Vagina (tissue), 2 donors: Measurements from ENCODE around the gene IL32. TPM values are rescaled to one million over a fixed set of nuclear protein-coding genes. Genes with fewer than 3 reads are reported as not detected.
"Not testable (repeated sequence)": the region's sequence is repeated elsewhere in the genome, so short reads cannot be mapped to it uniquely, and the experiment has no call there.

Experiments
- DNase-seq, 2 donors: peaks; one replicate each; pipeline ENCODE4 v3.0.0-alpha.2; 2017; ENCODE audit errors: extremely low spot score in 2 of 2
- H3K27ac ChIP-seq: fragments of 200-600 bp; sonication (generic); one replicate; pipeline ENCODE4 v1.5.1; 2019
- H3K27me3 ChIP-seq: fragments of 200-600 bp; sonication (generic); one replicate; pipeline ENCODE4 v1.5.1; 2019
- H3K36me3 ChIP-seq, 2 donors: fragments of 200-600 bp; sonication (generic); one replicate each; pipeline ENCODE4 v1.5.1; 2017 to 2019
- H3K4me1 ChIP-seq: fragments of 200-600 bp; sonication (generic); one replicate; pipeline ENCODE4 v1.5.1; 2019
- H3K4me3 ChIP-seq, 2 donors: fragments of 200-600 bp; sonication (generic); 1 replicate in 1 of 2; 2 replicates in 1 of 2; pipeline ENCODE4 v1.5.1; 2016 to 2019
- H3K9me3 ChIP-seq: fragments of 200-600 bp; sonication (generic); one replicate; pipeline ENCODE4 v1.5.1; 2019
- POLR2A ChIP-seq, 2 donors: fragments of 450-650 bp; IDR thresholded peaks; one replicate each; pipeline ENCODE4 v1.6.1; 2017; ENCODE audit warnings: antibody characterized with exemption in 2 of 2, mild to moderate bottlenecking in 2 of 2, moderate library complexity in 2 of 2
- POLR2AphosphoS5 ChIP-seq, 2 donors: sonication (generic); formaldehyde crosslinking; IDR thresholded peaks; one replicate each; pipeline ENCODE4 v1.9.0; 2017; ENCODE audit warnings: antibody characterized with exemption in 2 of 2, mild to moderate bottlenecking in 2 of 2, low read depth in 1 of 2; ENCODE audit not compliant: insufficient read depth in 1 of 2
- intact Hi-C: fragments of 100-400 bp; cut with DNase I; formaldehyde crosslinking; loops from one replicate; pipeline ENCODE4 v1.15.1; 2023
- total RNA-seq: library from RNA; depleted of rRNA; stranded (reverse); fragments of >200 nt; gene quantifications from one replicate; pipeline ENCODE4 v1.2.3, GENCODE V29; 2016
- TF ChIP-seq, protein P1 (sequence below), 3 experiments: fragments of 450-650 bp in 2 of 3; fragments of 200-600 bp in 1 of 3; sonication (generic) in 1 of 3; IDR thresholded peaks; one replicate each; pipeline ENCODE4 v1.5.1; 2017 to 2019; ENCODE audit warnings: antibody characterized with exemption in 3 of 3, mild to moderate bottlenecking in 2 of 3, moderate library complexity in 2 of 3

The IL32 gene
- total RNA-seq, 1 donor from 2014 or later = 13.0 TPM

- TF ChIP-seq, protein P1, sequence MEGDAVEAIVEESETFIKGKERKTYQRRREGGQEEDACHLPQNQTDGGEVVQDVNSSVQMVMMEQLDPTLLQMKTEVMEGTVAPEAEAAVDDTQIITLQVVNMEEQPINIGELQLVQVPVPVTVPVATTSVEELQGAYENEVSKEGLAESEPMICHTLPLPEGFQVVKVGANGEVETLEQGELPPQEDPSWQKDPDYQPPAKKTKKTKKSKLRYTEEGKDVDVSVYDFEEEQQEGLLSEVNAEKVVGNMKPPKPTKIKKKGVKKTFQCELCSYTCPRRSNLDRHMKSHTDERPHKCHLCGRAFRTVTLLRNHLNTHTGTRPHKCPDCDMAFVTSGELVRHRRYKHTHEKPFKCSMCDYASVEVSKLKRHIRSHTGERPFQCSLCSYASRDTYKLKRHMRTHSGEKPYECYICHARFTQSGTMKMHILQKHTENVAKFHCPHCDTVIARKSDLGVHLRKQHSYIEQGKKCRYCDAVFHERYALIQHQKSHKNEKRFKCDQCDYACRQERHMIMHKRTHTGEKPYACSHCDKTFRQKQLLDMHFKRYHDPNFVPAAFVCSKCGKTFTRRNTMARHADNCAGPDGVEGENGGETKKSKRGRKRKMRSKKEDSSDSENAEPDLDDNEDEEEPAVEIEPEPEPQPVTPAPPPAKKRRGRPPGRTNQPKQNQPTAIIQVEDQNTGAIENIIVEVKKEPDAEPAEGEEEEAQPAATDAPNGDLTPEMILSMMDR (IDR thresholded peaks at IDR 0.05) = no peak
- TF ChIP-seq POLR2AphosphoS5 (IDR thresholded peaks at IDR 0.05; ENCODE audit: insufficient read depth in 1 of 2, low read depth in 1 of 2) = no peak
- TF ChIP-seq POLR2A (IDR thresholded peaks at IDR 0.05) = no peak
- no peaks in the 10 kb centered on the region for H3K9me3 ChIP-seq
- intact Hi-C loops = no loop called here
- H3K4me3 ChIP-seq = no peak overlapping the region
- H3K36me3 ChIP-seq = no peaks in the 10 kb centered on the region
- H3K4me1 ChIP-seq = peaks cover 9% of the 10 kb centered on the region
- no peak for DNase-seq
- peaks cover 14% of the 10 kb centered on the region for H3K27me3 ChIP-seq
- H3K27ac ChIP-seq = no peak overlapping the region
These were observed 13.9 kb upstream of the IL32 start for GRCh38 chr16:3051494-3051893.

GRCh38 chr16:3052571-3053329, 12.7 kb upstream of the IL32 start:
- intact Hi-C loops, H3K27ac ChIP-seq, H3K4me3 ChIP-seq: not testable (repeated sequence)

GRCh38 chr16:3053330-3053710, 12.1 kb upstream of the IL32 start:
- H3K9me3 ChIP-seq, H3K27me3 ChIP-seq, H3K4me1 ChIP-seq, intact Hi-C loops, DNase-seq, H3K27ac ChIP-seq, H3K36me3 ChIP-seq, H3K4me3 ChIP-seq: not testable (repeated sequence)

More at GRCh38 chr16:3052571-3053329, 12.7 kb upstream of the IL32 start:
- not testable (repeated sequence) for H3K9me3 ChIP-seq, H3K27me3 ChIP-seq, DNase-seq, H3K36me3 ChIP-seq, H3K4me1 ChIP-seq

GRCh38 chr16:3054965-3055733, 10.3 kb upstream of the IL32 start:
- Histone ChIP-seq H3K9me3 (no peaks in the 10 kb centered on the region), H3K36me3 (no peaks in the 10 kb centered on the region), H3K27ac (no peak overlapping the region), H3K4me3 (no peak overlapping the region), H3K27me3 (no peaks in the 10 kb centered on the region), H3K4me1 (peaks cover 19% of the 10 kb centered on the region)
- DNase-seq = no peak
- TF ChIP-seq, protein P1 (IDR thresholded peaks at IDR 0.05) = no peak
- TF ChIP-seq POLR2AphosphoS5 (IDR thresholded peaks at IDR 0.05; ENCODE audit: insufficient read depth in 1 of 2, low read depth in 1 of 2) (no peak), POLR2A (IDR thresholded peaks at IDR 0.05) (no peak)
- intact Hi-C loops = loop anchor here (5.0 kb wide), 2 partner anchors 57 to 107 kb away; partner anchors contain the start of gene ZNF205

- intact Hi-C loops = loop anchor here (5.0 kb wide), 2 partner anchors 57 to 107 kb away; partner anchors contain the start of gene ZNF205
- H3K27me3 ChIP-seq, H3K36me3 ChIP-seq, DNase-seq, H3K9me3 ChIP-seq, H3K27ac ChIP-seq, H3K4me3 ChIP-seq: not testable (repeated sequence)
- H3K4me1 ChIP-seq = peaks cover 19% of the 10 kb centered on the region
These were observed 9.7 kb upstream of the IL32 start for GRCh38 chr16:3055734-3056115.

DNA sequence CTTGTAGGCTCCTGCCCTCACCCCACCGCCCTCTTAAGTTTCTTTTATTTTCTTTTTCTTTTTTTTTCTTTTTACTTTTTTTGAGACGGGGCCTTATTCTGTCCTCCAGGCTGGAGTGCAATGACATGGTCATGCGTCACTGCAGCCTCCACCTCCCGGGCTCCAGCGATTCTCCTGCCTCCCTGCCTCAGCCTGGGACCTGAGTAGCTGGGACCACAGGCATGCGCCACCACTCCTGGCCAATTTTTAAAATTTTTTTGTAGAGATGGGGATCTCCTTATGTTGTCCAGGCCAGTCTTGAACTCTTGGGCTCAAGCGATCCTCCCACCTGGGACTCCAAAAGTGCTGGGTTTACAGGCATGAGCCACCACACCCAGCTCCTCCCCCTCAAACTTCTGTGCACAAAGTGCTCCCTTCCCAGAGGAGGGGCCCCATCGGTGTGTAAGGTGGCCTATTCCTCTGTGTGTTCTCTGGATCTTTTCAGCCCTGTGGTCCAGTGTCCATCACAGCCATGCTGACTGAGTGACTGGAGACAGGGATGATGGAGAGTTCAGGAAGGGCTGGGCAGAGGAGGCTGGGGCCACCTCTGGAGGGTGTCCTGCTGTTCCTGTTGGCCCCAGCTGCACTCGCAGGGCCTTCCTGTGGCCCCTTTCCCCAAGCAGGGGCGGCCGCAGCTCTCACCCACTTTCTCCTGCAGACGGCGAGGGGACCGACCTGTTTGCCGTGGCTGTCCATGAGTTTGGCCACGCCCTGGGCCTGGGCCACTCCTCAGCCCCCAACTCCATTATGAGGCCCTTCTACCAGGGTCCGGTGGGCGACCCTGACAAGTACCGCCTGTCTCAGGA, 8.9 kb upstream of the IL32 start:
- H3K27ac ChIP-seq = no peak overlapping the region
- no peak for DNase-seq
- H3K4me1 ChIP-seq = peaks cover 19% of the 10 kb centered on the region
- no peaks in the 10 kb centered on the region for H3K27me3 ChIP-seq
- no peak overlapping the region for H3K4me3 ChIP-seq
- no peaks in the 10 kb centered on the region for H3K9me3 ChIP-seq
- intact Hi-C loops = loop anchor here (5.0 kb wide), 2 partner anchors 56 to 106 kb away; partner anchors contain the start of gene ZNF205
- TF ChIP-seq POLR2A (IDR thresholded peaks at IDR 0.05) = no peak
- TF ChIP-seq POLR2AphosphoS5 (IDR thresholded peaks at IDR 0.05; ENCODE audit: insufficient read depth in 1 of 2, low read depth in 1 of 2) = no peak
- TF ChIP-seq, protein P1 (IDR thresholded peaks at IDR 0.05) = no peak
- H3K36me3 ChIP-seq = no peaks in the 10 kb centered on the region
